HepG2 (cell line): Measurements from ENCODE around the gene UBAC2.

Experiments
- CTCF ChIP-seq: sonication (generic); formaldehyde crosslinking; IDR thresholded peaks from 2 replicates; pipeline ENCODE4 v1.5.0; 2020; ENCODE audit warnings: mild to moderate bottlenecking, missing genetic modification reagents, moderate library complexity
- EP300 ChIP-seq, 3 experiments: sonication (generic) in 1 of 3; formaldehyde crosslinking in 1 of 3; IDR thresholded peaks; 2 replicates each; pipeline versions ENCODE4 v1.5.1 to v1.6.1; 2011 to 2020; ENCODE audit warnings: low read depth in 2 of 3, low read length in 2 of 3, borderline replicate concordance in 1 of 3, improper control_type of control experiment in 1 of 3, mild to moderate bottlenecking in 1 of 3, missing genetic modification reagents in 1 of 3, moderate library complexity in 1 of 3
- ESRRA ChIP-seq: sonication (generic); formaldehyde crosslinking; IDR thresholded peaks from 2 replicates; pipeline ENCODE4 v1.5.1; 2020; ENCODE audit warnings: mild to moderate bottlenecking, low read depth, missing genetic modification reagents
- SMAD3 ChIP-seq: sonication (generic); formaldehyde crosslinking; IDR thresholded peaks from 2 replicates; pipeline ENCODE4 v1.4.0; 2020; ENCODE audit warnings: missing genetic modification reagents
- SMC3 ChIP-seq: IDR thresholded peaks from 2 replicates; pipeline ENCODE4 v1.6.1; 2011; ENCODE audit warnings: low read length, improper control_type of control experiment
- ZBTB21 ChIP-seq: sonication (generic); formaldehyde crosslinking; IDR thresholded peaks from 2 replicates; pipeline ENCODE4 v1.4.0; 2020; ENCODE audit warnings: missing genetic modification reagents
- ZNF580 ChIP-seq: IDR thresholded peaks from 2 replicates; pipeline ENCODE4 v1.6.1; 2016; ENCODE audit warnings: low read depth, borderline replicate concordance
- ZNF615 ChIP-seq: sonication (generic); formaldehyde crosslinking; IDR thresholded peaks from 2 replicates; pipeline ENCODE4 v1.5.0; 2020; ENCODE audit warnings: mild to moderate bottlenecking, missing genetic modification reagents, borderline replicate concordance

DNA sequence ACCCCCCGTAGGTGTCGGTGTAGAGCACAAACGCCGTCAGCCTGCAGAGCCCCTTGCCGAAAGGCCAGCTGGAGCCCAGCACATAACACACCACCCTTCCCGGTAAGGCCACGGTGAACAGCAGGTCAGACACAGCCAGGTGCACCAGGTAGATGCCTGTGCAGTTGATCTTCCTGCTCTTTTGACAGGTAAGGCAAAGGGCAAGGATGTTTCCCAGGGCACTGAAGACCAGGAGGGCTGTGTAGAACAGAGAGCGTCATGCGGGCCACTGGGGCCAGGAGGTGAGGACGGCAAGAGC lies 208.0 kb downstream of the UBAC2 start:
- TF ChIP-seq SMC3 (no peak), ZBTB21 (CRISPR knock-in tag) (no peak), ZNF615 (no peak), SMAD3 (CRISPR knock-in tag) (no peak), CTCF (CRISPR knock-in tag) (no peak), ZNF580 (CRISPR knock-in tag) (no peak), EP300 (IDR thresholded peaks at IDR 0.05; ENCODE audit: low read depth in 2 of 2, low read length in 2 of 2) (no peak), EP300 (CRISPR knock-in tag; IDR thresholded peaks at IDR 0.05; ENCODE audit: borderline replicate concordance) (no peak), ESRRA (CRISPR knock-in tag) (no peak)
